SK-N-SH (cell line): ENCODE measurements around the gene TASP1. TPM values are rescaled to one million over a fixed set of nuclear protein-coding genes. Genes with fewer than 3 reads are reported as not detected.

ENCODE experiments used
- CTCF ChIA-PET: fragments of 300-600, 350-600 bp; formaldehyde crosslinking; extraction: SDS; loops from one replicate; lab custom pipeline; 2021; lab: Yijun Ruan, JAX
- POLR2A ChIA-PET: fragments of 350-600 bp; sonication (Branson Sonifier 250); formaldehyde crosslinking; extraction: SDS; loops from one replicate; lab custom pipeline; 2020; ENCODE audit warnings: antibody characterized with exemption, inconsistent platforms; lab: Yijun Ruan, JAX
- DNase-seq: peaks from one replicate; pipeline ENCODE4 v3.0.0; 2012
- H2AFZ ChIP-seq: fragments of 200-600 bp; sonication (generic); 2 replicates; pipeline ENCODE4 v1.8.1; 2016; ENCODE audit warnings: antibody characterized with exemption, mild to moderate bottlenecking, low read depth
- H3F3A ChIP-seq: fragments of 200-600 bp; sonication (generic); replicated peaks from 2 replicates; pipeline ENCODE3; 2016; ENCODE audit warnings: antibody characterized with exemption, mild to moderate bottlenecking; ENCODE audit not compliant: insufficient read depth
- H3K27ac ChIP-seq, 2 experiments: fragments of 200-500 bp in 1 of 2; fragments of 200-600 bp in 1 of 2; sonication (Bioruptor generic) in 1 of 2; sonication (generic), shearing (Covaris generic) in 1 of 2; 2 replicates each; pipeline versions ENCODE4 v1.5.1 to v1.6.1; 2014 to 2016; ENCODE audit warnings: low read depth in 2 of 2, inconsistent platforms in 1 of 2, low read length in 1 of 2, mild to moderate bottlenecking in 1 of 2, mixed read lengths in 1 of 2
- H3K27me3 ChIP-seq: fragments of 200-600 bp; sonication (generic), shearing (Covaris generic); 2 replicates; pipeline ENCODE4 v1.6.1; 2016; ENCODE audit warnings: mixed run types; ENCODE audit not compliant: insufficient read depth
- H3K36me3 ChIP-seq, 2 experiments: fragments of 200-500 bp in 1 of 2; fragments of 200-600 bp in 1 of 2; sonication (Bioruptor generic) in 1 of 2; sonication (generic) in 1 of 2; replicated peaks in 1 of 2; 2 replicates each; pipeline versions ENCODE3 to v1.5.1; 2014 to 2016; ENCODE audit warnings: low read length in 1 of 2, mild to moderate bottlenecking in 1 of 2; ENCODE audit not compliant: insufficient read depth in 2 of 2, control insufficient read depth in 1 of 2
- H3K4me1 ChIP-seq, 2 experiments: fragments of 200-500 bp in 1 of 2; fragments of 200-600 bp in 1 of 2; sonication (Bioruptor generic) in 1 of 2; sonication (generic), shearing (Covaris generic) in 1 of 2; 2 replicates each; pipeline versions ENCODE4 v1.5.1 to v1.6.1; 2014 to 2016; ENCODE audit warnings: low read depth in 1 of 2, low read length in 1 of 2, mixed run types in 1 of 2; ENCODE audit not compliant: insufficient read depth in 2 of 2, control insufficient read depth in 1 of 2
- H3K4me2 ChIP-seq: fragments of 200-600 bp; sonication (generic), shearing (Covaris generic); 2 replicates; pipeline ENCODE4 v1.6.1; 2017; ENCODE audit warnings: mixed run types
- H3K4me3 ChIP-seq, 2 experiments: fragments of 200-500 bp in 1 of 2; fragments of 200-600 bp in 1 of 2; sonication (Bioruptor generic) in 1 of 2; sonication (generic), shearing (Covaris generic) in 1 of 2; 2 replicates each; pipeline versions ENCODE4 v1.5.1 to v1.8.1; 2014 to 2016; ENCODE audit warnings: low read depth in 2 of 2, inconsistent platforms in 1 of 2, low read length in 1 of 2, mild to moderate bottlenecking in 1 of 2, mixed read lengths in 1 of 2, moderate library complexity in 1 of 2
- H3K79me2 ChIP-seq: fragments of 200-600 bp; sonication (generic); 2 replicates; pipeline ENCODE4 v1.8.1; 2017; ENCODE audit warnings: mild to moderate bottlenecking; ENCODE audit not compliant: insufficient read depth
- H3K9ac ChIP-seq: fragments of 200-600 bp; sonication (generic); 2 replicates; pipeline ENCODE4 v1.6.1; 2017; ENCODE audit warnings: mixed run types
- H3K9me2 ChIP-seq: fragments of 200-600 bp; sonication (generic); 2 replicates; pipeline ENCODE4 v1.6.1; 2017; ENCODE audit warnings: mixed run types
- H3K9me3 ChIP-seq: fragments of 200-600 bp; sonication (generic); 2 replicates; pipeline ENCODE4 v1.6.1; 2017; ENCODE audit warnings: mixed run types, mild to moderate bottlenecking, moderate library complexity
- H4K20me1 ChIP-seq: fragments of 200-600 bp; sonication (generic); 2 replicates; pipeline ENCODE4 v1.6.1; 2017; ENCODE audit warnings: mild to moderate bottlenecking, mixed run types; ENCODE audit not compliant: insufficient read depth
- CTCF ChIP-seq: fragments of 200-600 bp; sonication (generic); IDR thresholded peaks from 2 replicates; pipeline ENCODE4 v1.6.1; 2017; ENCODE audit warnings: antibody characterized with exemption, mild to moderate bottlenecking, moderate library complexity
- ELF1 ChIP-seq: IDR thresholded peaks from 2 replicates; pipeline ENCODE4 v1.4.0; 2012
- FOSL2 ChIP-seq: IDR thresholded peaks from 2 replicates; pipeline ENCODE4 v1.4.0; 2012; ENCODE audit warnings: low read depth, mild to moderate bottlenecking, moderate library complexity, borderline replicate concordance
- FOXJ3 ChIP-seq: sonication (generic); formaldehyde crosslinking; IDR thresholded peaks from 2 replicates; pipeline ENCODE4 v1.5.1; 2020; ENCODE audit warnings: mild to moderate bottlenecking, missing genetic modification reagents
- FOXM1 ChIP-seq: IDR thresholded peaks from 2 replicates; pipeline ENCODE4 v1.4.0; 2012; ENCODE audit warnings: low read depth, mild to moderate bottlenecking
- GATA2 ChIP-seq: sonication (generic); formaldehyde crosslinking; IDR thresholded peaks from 2 replicates; pipeline ENCODE4 v1.5.0; 2020; ENCODE audit warnings: mild to moderate bottlenecking, missing genetic modification reagents
- PBX3 ChIP-seq: IDR thresholded peaks from 2 replicates; pipeline ENCODE4; 2012
- POLR2AphosphoS5 ChIP-seq: IDR thresholded peaks from 2 replicates; pipeline ENCODE4 v1.6.1; 2012; ENCODE audit warnings: low read depth, low read length
- RFX5 ChIP-seq: IDR thresholded peaks from 2 replicates; pipeline ENCODE4 v1.6.1; 2012; ENCODE audit warnings: mild to moderate bottlenecking, improper control_type of control experiment, low read length
- RXRA ChIP-seq: IDR thresholded peaks from 2 replicates; pipeline ENCODE4 v1.4.0; 2012; ENCODE audit warnings: low read depth, mild to moderate bottlenecking, borderline replicate concordance
- SMC3 ChIP-seq: IDR thresholded peaks from 2 replicates; pipeline ENCODE4 v1.6.1; 2012; ENCODE audit warnings: low read depth, low read length, improper control_type of control experiment
- TEAD4 ChIP-seq: IDR thresholded peaks from 2 replicates; pipeline ENCODE4 v1.4.0; 2012; ENCODE audit warnings: mild to moderate bottlenecking, borderline replicate concordance; ENCODE audit not compliant: insufficient read depth
- USF1 ChIP-seq: IDR thresholded peaks from 2 replicates; pipeline ENCODE4 v1.4.0; 2012; ENCODE audit warnings: low read depth, borderline replicate concordance
- USF2 ChIP-seq: fragments of 150-350 bp; IDR thresholded peaks from 2 replicates; pipeline ENCODE4 v1.6.1; 2017; ENCODE audit warnings: antibody characterized with exemption, low read length, low read depth, borderline replicate concordance
- ZBTB33 ChIP-seq: IDR thresholded peaks from 2 replicates; pipeline ENCODE4 v1.4.0; 2012; ENCODE audit warnings: low read depth, borderline replicate concordance
- WGBS: methylation state at CpG from one replicate; pipeline ENCODE4 v1.1.6; 2017; ENCODE audit warnings: low lambda C conversion rate; 5-methylcytosine and 5-hydroxymethylcytosine counted together
- polyA plus RNA-seq, 3 experiments: library from polyadenylated mRNA; depleted of rRNA; stranded (reverse); fragments of >200 nt; gene quantifications; 2 replicates each; pipeline ENCODE4 v1.2.3, GENCODE V29; 2012

The TASP1 gene
- polyA plus RNA-seq, 1 of the 3 experiments (the other 2 are of a cell fraction): 5.9 TPM

GRCh38 chr20:13533946-13534345, 104.8 kb downstream of the TASP1 start:
- Histone ChIP-seq H3K36me3 (peaks cover 5 to 8% of the 10 kb centered on the region in 2 experiments), H3K9ac (no peak overlapping the region), H3F3A (no peaks in the 10 kb centered on the region), H3K27ac (no peak overlapping the region), H3K4me3 (no peak overlapping the region), H3K79me2 (no peaks in the 10 kb centered on the region), H3K9me3 (no peaks in the 10 kb centered on the region), H3K4me1 (no peaks in the 10 kb centered on the region), H3K4me2 (no peak overlapping the region), H3K9me2 (no peaks in the 10 kb centered on the region), H2AFZ (no peak overlapping the region), H4K20me1 (no peaks in the 10 kb centered on the region)
- ChIA-PET POLR2A (no interaction called here), CTCF (interaction anchor here (0.8 to 4.3 kb wide), 2 partner anchors 13 to 415 kb away, joined by 3 to 27 read pairs; no protein-coding TSS in a partner anchor)
- DNase-seq: no peak
- WGBS: 94% methylated on average over 5 of the region's 5 CpGs
- no peak for TF ChIP-seq RXRA
- TF ChIP-seq POLR2AphosphoS5: no peak
- TF ChIP-seq FOXM1: no peak
- no peak for TF ChIP-seq GATA2
- TF ChIP-seq USF1: no peak
- TF ChIP-seq FOXJ3 (CRISPR knock-in tag): no peak
- TF ChIP-seq USF2: no peak
- no peak for TF ChIP-seq CTCF
- no peak for TF ChIP-seq PBX3
- TF ChIP-seq ZBTB33: no peak
- no peak for TF ChIP-seq RFX5
- TF ChIP-seq ELF1: no peak
- TF ChIP-seq SMC3: no peak
- TF ChIP-seq TEAD4: no peak
- TF ChIP-seq FOSL2: no peak
- TF ChIP-seq, all 33 proteins: peak for 0
- no peaks in the 10 kb centered on the region for H3K27me3 ChIP-seq
